ENCODE data around the gene PRPF18.

PRPF18 gene

GRCh38 chr10:13661256-13661655, 74.5 kb downstream of the PRPF18 start:
- no peak overlapping the region for H3K4me3 ChIP-seq (replicated peaks; ENCODE audit: low read depth, low read length)
- DNase-seq (ENCODE audit: extremely low read depth, low read depth): no peak
- TF ChIP-seq, protein P1, sequence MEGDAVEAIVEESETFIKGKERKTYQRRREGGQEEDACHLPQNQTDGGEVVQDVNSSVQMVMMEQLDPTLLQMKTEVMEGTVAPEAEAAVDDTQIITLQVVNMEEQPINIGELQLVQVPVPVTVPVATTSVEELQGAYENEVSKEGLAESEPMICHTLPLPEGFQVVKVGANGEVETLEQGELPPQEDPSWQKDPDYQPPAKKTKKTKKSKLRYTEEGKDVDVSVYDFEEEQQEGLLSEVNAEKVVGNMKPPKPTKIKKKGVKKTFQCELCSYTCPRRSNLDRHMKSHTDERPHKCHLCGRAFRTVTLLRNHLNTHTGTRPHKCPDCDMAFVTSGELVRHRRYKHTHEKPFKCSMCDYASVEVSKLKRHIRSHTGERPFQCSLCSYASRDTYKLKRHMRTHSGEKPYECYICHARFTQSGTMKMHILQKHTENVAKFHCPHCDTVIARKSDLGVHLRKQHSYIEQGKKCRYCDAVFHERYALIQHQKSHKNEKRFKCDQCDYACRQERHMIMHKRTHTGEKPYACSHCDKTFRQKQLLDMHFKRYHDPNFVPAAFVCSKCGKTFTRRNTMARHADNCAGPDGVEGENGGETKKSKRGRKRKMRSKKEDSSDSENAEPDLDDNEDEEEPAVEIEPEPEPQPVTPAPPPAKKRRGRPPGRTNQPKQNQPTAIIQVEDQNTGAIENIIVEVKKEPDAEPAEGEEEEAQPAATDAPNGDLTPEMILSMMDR (IDR thresholded peaks at IDR 0.05; ENCODE audit: low read depth, low read length, missing control alignments): no peak

- no peak for DNase-seq (ENCODE audit: extremely low read depth, low read depth)
- no peak overlapping the region for H3K4me3 ChIP-seq (replicated peaks; ENCODE audit: low read depth, low read length)
- TF ChIP-seq, protein P1 (IDR thresholded peaks at IDR 0.05; ENCODE audit: low read depth, low read length, missing control alignments): no peak
Observed at GRCh38 chr10:13665516-13666262, 78.9 kb downstream of the PRPF18 start.

DNA sequence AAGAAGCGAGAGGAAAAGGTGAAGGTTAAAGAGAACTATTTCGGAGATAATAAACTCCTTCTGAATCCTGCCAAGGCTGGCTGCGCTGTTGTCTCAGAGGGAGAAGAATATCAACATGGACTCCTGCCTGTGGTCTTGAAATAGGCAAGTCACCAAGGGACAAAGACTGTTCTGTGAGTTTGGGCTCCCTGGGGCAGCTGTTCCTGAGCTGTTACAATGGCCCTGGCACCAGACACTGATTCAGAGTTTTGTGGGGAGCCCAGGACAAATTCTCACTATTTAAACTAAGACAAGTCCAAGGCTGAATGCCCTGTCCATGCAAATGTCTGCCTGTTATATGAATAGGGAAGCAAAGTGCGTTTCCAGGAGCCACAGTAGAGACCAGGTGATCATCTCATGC, 81.4 kb downstream of the PRPF18 start:
- TF ChIP-seq, protein P1 (IDR thresholded peaks at IDR 0.05; ENCODE audit: low read depth, low read length, missing control alignments): no peak
- H3K4me3 ChIP-seq (replicated peaks; ENCODE audit: low read depth, low read length): no peak overlapping the region
- no peak for DNase-seq (ENCODE audit: extremely low read depth, low read depth)

- DNase-seq (ENCODE audit: extremely low read depth, low read depth): no peak
- TF ChIP-seq, protein P1 (IDR thresholded peaks at IDR 0.05; ENCODE audit: low read depth, low read length, missing control alignments): no peak
- no peak overlapping the region for H3K4me3 ChIP-seq (replicated peaks; ENCODE audit: low read depth, low read length)
Observed at GRCh38 chr10:13669182-13669855, 82.6 kb downstream of the PRPF18 start.

- DNase-seq (ENCODE audit: extremely low read depth, low read depth): no peak
- no peak overlapping the region for H3K4me3 ChIP-seq (replicated peaks; ENCODE audit: low read depth, low read length)
- TF ChIP-seq, protein P1 (IDR thresholded peaks at IDR 0.05; ENCODE audit: low read depth, low read length, missing control alignments): no peak
Observed at GRCh38 chr10:13669901-13670300, 83.1 kb downstream of the PRPF18 start.

DNA sequence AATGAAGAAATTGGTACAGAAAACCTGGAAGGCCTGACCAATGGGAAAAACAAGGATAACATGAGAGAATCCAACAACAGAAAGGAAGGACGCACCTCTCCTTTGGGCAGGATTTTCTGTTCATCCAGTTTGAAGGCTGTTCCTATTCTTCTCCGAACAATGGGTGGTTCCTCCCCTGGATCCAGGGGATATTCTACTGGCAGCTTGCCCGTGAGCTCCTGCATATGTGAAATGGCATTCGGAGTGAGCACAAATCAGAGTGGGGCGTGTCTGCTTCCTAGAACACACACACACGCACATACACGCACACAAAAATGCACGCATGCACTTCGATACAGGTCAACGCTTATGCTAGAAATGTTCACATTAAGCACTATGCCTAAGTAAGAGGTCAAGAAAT, 83.5 kb downstream of the PRPF18 start:
- no peak for DNase-seq (ENCODE audit: extremely low read depth, low read depth)
- TF ChIP-seq, protein P1 (IDR thresholded peaks at IDR 0.05; ENCODE audit: low read depth, low read length, missing control alignments): no peak

More for the DNA sequence above, 83.5 kb downstream of the PRPF18 start:
- no peak overlapping the region for H3K4me3 ChIP-seq (replicated peaks; ENCODE audit: low read depth, low read length)

All from HFF-Myc (cell line).